OCI-LY1 (cell line): ENCODE measurements around the gene SLC6A18.

Experiments used
- H2AFZ ChIP-seq: fragments of 200-600 bp; sonication (generic), shearing (Covaris generic); 2 replicates; pipeline ENCODE4 v1.6.0; 2014; ENCODE audit warnings: antibody characterized with exemption, mild to moderate bottlenecking, low read length
- H3F3A ChIP-seq: fragments of 200-600 bp; sonication (generic), shearing (Covaris generic); 2 replicates; pipeline ENCODE4 v1.6.0; 2014; ENCODE audit warnings: mild to moderate bottlenecking, antibody characterized with exemption, low read length, moderate library complexity; ENCODE audit not compliant: insufficient read depth
- H3K27ac ChIP-seq: fragments of 200-600 bp; sonication (generic); 2 replicates; pipeline ENCODE4 v1.5.1; 2014; ENCODE audit warnings: low read length, mixed run types, mild to moderate bottlenecking, low read depth; ENCODE audit not compliant: poor library complexity, severe bottlenecking
- H3K27me3 ChIP-seq: fragments of 200-600 bp; sonication (generic); 2 replicates; pipeline ENCODE4 v1.6.0; 2014; ENCODE audit warnings: antibody characterized with exemption, mild to moderate bottlenecking, low read length, moderate library complexity; ENCODE audit not compliant: insufficient read depth
- H3K36me3 ChIP-seq: fragments of 200-600 bp; sonication (generic); 2 replicates; pipeline ENCODE4 v1.6.1; 2014; ENCODE audit warnings: mild to moderate bottlenecking, antibody characterized with exemption, low read length, moderate library complexity, mixed read lengths; ENCODE audit not compliant: insufficient read depth
- H3K4me1 ChIP-seq: fragments of 200-600 bp; sonication (generic); 2 replicates; pipeline ENCODE4 v1.5.1; 2014; ENCODE audit warnings: mild to moderate bottlenecking, low read length, moderate library complexity; ENCODE audit not compliant: insufficient read depth, severe bottlenecking
- H3K4me2 ChIP-seq: fragments of 200-600 bp; sonication (generic), shearing (Covaris generic); 2 replicates; pipeline ENCODE4 v1.6.1; 2014; ENCODE audit warnings: low read length
- H3K4me3 ChIP-seq: fragments of 200-600 bp; sonication (generic); 2 replicates; pipeline ENCODE4 v1.5.1; 2014; ENCODE audit warnings: low read length, low read depth, mild to moderate bottlenecking, mixed read lengths; ENCODE audit not compliant: poor library complexity, severe bottlenecking
- H3K79me2 ChIP-seq: fragments of 200-600 bp; shearing (Covaris generic); 2 replicates; pipeline ENCODE4 v1.6.1; 2016; ENCODE audit warnings: mixed run types, low read length, mixed read lengths; ENCODE audit not compliant: insufficient read depth
- H3K9ac ChIP-seq: fragments of 200-600 bp; sonication (generic), shearing (Covaris generic); 2 replicates; pipeline ENCODE4 v1.6.1; 2014; ENCODE audit warnings: mild to moderate bottlenecking, low read length, mixed read lengths
- H3K9me2 ChIP-seq: fragments of 200-600 bp; sonication (generic), shearing (Covaris generic); 2 replicates; pipeline ENCODE4 v1.6.1; 2014; ENCODE audit warnings: low read depth, mild to moderate bottlenecking, low read length, mixed read lengths
- H3K9me3 ChIP-seq: fragments of 200-600 bp; shearing (Covaris generic); 2 replicates; pipeline ENCODE4 v1.6.1; 2014; ENCODE audit warnings: low read length, mixed read lengths
- H4K20me1 ChIP-seq: fragments of 200-600 bp; sonication (generic), shearing (Covaris generic); 2 replicates; pipeline ENCODE4 v1.6.0; 2016; ENCODE audit warnings: mild to moderate bottlenecking, low read length; ENCODE audit not compliant: insufficient read depth
- EZH2 ChIP-seq: fragments of 200-600 bp; sonication (generic), shearing (Covaris generic); IDR thresholded peaks from 2 replicates; pipeline ENCODE4 v1.8.0; 2017; ENCODE audit warnings: borderline replicate concordance, mixed run types, mild to moderate bottlenecking, antibody characterized with exemption, low read length, moderate library complexity, mixed read lengths
- TF ChIP-seq, protein P1 (sequence below): fragments of 200-600 bp; sonication (generic), shearing (Covaris generic); IDR thresholded peaks from 2 replicates; pipeline ENCODE4 v1.5.1; 2017; ENCODE audit warnings: mild to moderate bottlenecking, antibody characterized with exemption, low read length, moderate library complexity, mixed read lengths

Gene SLC6A18

GRCh38 chr5:1256776-1257175, 31.6 kb downstream of the SLC6A18 start:
- Histone ChIP-seq H3K9me2 (no peaks in the 10 kb centered on the region), H3K27ac (no peak overlapping the region)

DNA sequence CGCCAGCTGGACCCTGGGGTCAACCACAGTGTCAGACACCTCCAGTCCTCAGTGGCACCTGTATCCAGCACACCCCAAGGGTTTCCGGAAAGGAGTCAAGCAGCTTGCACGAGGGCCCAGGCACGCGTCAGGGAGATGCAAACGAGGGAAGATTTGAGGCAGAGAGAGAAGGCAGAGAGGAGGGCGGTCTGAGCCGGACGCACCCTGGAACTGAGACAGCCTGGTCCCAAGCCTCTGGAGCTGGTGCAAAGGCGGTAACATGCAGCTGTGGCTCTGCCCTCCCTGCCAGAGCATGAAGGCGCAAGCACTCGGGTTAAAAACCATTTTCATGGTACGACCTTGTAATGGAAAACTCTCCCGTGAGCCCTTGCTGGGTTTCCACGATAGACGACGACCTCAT, 32.2 kb downstream of the SLC6A18 start:
- H3K4me2 ChIP-seq, result no peak overlapping the region
- no peak overlapping the region for H3K27ac ChIP-seq
- H3K27me3 ChIP-seq, result no peaks in the 10 kb centered on the region
- H3K79me2 ChIP-seq, result no peaks in the 10 kb centered on the region
- H3F3A ChIP-seq, result no peaks in the 10 kb centered on the region
- no peaks in the 10 kb centered on the region for H3K9me3 ChIP-seq
- peaks cover under 1% of the 10 kb centered on the region for H3K4me1 ChIP-seq
- no peaks in the 10 kb centered on the region for H4K20me1 ChIP-seq
- no peak overlapping the region for H3K4me3 ChIP-seq
- no peak for TF ChIP-seq EZH2
- TF ChIP-seq, protein P1, sequence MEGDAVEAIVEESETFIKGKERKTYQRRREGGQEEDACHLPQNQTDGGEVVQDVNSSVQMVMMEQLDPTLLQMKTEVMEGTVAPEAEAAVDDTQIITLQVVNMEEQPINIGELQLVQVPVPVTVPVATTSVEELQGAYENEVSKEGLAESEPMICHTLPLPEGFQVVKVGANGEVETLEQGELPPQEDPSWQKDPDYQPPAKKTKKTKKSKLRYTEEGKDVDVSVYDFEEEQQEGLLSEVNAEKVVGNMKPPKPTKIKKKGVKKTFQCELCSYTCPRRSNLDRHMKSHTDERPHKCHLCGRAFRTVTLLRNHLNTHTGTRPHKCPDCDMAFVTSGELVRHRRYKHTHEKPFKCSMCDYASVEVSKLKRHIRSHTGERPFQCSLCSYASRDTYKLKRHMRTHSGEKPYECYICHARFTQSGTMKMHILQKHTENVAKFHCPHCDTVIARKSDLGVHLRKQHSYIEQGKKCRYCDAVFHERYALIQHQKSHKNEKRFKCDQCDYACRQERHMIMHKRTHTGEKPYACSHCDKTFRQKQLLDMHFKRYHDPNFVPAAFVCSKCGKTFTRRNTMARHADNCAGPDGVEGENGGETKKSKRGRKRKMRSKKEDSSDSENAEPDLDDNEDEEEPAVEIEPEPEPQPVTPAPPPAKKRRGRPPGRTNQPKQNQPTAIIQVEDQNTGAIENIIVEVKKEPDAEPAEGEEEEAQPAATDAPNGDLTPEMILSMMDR, result no peak
- H3K9me2 ChIP-seq, result no peaks in the 10 kb centered on the region
- no peak overlapping the region for H3K9ac ChIP-seq
- no peak overlapping the region for H2AFZ ChIP-seq
- peaks cover 8% of the 10 kb centered on the region; the same call in 1 of the 2 replicates for H3K36me3 ChIP-seq

More at GRCh38 chr5:1256776-1257175, 31.6 kb downstream of the SLC6A18 start:
- Histone ChIP-seq H2AFZ (no peak overlapping the region), H3K4me3 (no peak overlapping the region), H3K4me1 (no peaks in the 10 kb centered on the region), H4K20me1 (no peaks in the 10 kb centered on the region), H3K27me3 (no peaks in the 10 kb centered on the region), H3K79me2 (no peaks in the 10 kb centered on the region), H3F3A (no peaks in the 10 kb centered on the region), H3K9me3 (no peaks in the 10 kb centered on the region), H3K4me2 (no peak overlapping the region), H3K9ac (no peak overlapping the region), H3K36me3 (peaks cover 8% of the 10 kb centered on the region; the same call in 1 of the 2 replicates)
- TF ChIP-seq EZH2, result no peak

DNA sequence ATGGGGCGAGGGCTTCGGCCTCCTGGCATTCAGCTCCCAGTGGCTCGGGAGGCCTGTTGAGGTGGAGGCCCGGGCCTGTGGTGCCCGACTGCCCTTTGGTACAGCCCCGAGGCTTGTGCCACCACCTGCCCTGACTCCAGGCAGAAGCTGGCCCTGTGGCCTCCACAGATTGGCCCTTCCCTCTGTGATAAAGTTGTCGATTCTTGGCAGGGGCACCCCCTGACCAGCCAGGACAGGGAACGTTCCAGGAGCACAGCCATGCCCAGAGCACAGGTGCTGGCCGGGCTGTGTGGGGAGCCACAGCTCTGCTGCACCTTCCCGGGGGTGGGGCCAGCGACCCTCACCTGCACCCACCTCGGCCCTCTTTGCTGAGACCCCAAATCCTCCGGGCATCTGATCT, 32.7 kb downstream of the SLC6A18 start:
- Histone ChIP-seq H3K9ac (no peak overlapping the region), H4K20me1 (no peaks in the 10 kb centered on the region), H3K27ac (peak overlapping the region; percentile 37), H3K79me2 (no peaks in the 10 kb centered on the region), H3K4me1 (peaks cover 4% of the 10 kb centered on the region), H3K9me2 (no peaks in the 10 kb centered on the region), H3K4me2 (no peak overlapping the region), H3K9me3 (no peaks in the 10 kb centered on the region), H2AFZ (no peak overlapping the region), H3K4me3 (no peak overlapping the region), H3K36me3 (peaks cover 12% of the 10 kb centered on the region; the same call in 1 of the 2 replicates), H3F3A (no peaks in the 10 kb centered on the region), H3K27me3 (no peaks in the 10 kb centered on the region)
- no peak for TF ChIP-seq EZH2
- TF ChIP-seq, protein P1, result no peak

GRCh38 chr5:1259806-1260480, 34.8 kb downstream of the SLC6A18 start:
- Histone ChIP-seq H2AFZ (no peak overlapping the region), H3K9ac (no peak overlapping the region), H3K9me2 (no peaks in the 10 kb centered on the region), H3F3A (no peaks in the 10 kb centered on the region), H3K4me3 (no peak overlapping the region), H3K4me1 (peaks cover 4% of the 10 kb centered on the region), H3K36me3 (peaks cover 25% of the 10 kb centered on the region), H3K27me3 (no peaks in the 10 kb centered on the region), H3K9me3 (no peaks in the 10 kb centered on the region), H3K27ac (no peak overlapping the region), H4K20me1 (no peaks in the 10 kb centered on the region), H3K4me2 (no peak overlapping the region), H3K79me2 (no peaks in the 10 kb centered on the region)
- TF ChIP-seq EZH2, result no peak
- TF ChIP-seq, protein P1, result no peak
